Spleen (tissue), 11 donors: ENCODE data around the gene CLEC16A. TPM values are rescaled to one million over a fixed set of nuclear protein-coding genes. Genes with fewer than 3 reads are reported as not detected.

Source experiments
- DNase-seq: peaks from one replicate; pipeline ENCODE4 v3.0.0-alpha.2; 2020
- H3K27ac ChIP-seq, 8 donors: fragments of 200-600 bp; sonication (generic) in 7 of 8; 1 replicate in 4 of 8; 2 replicates in 4 of 8; pipeline versions ENCODE4 v1.5.0 to v1.8.0; 2016 to 2021; ENCODE audit warnings: inconsistent platforms in 4 of 8, mild to moderate bottlenecking in 4 of 8, moderate library complexity in 1 of 8
- H3K27me3 ChIP-seq, 7 donors: fragments of 200-600 bp; sonication (generic) in 6 of 7; replicated peaks in 1 of 7; 1 replicate in 4 of 7; 2 replicates in 3 of 7; pipeline versions ENCODE4 v1.5.0 to v1.8.0; 2016 to 2021; ENCODE audit warnings: inconsistent platforms in 3 of 7, mild to moderate bottlenecking in 1 of 7
- H3K36me3 ChIP-seq, 6 donors: fragments of 200-600 bp; sonication (generic) in 5 of 6; 1 replicate in 4 of 6; 2 replicates in 2 of 6; pipeline versions ENCODE4 v1.5.0 to v1.8.0; 2016 to 2021; ENCODE audit warnings: inconsistent platforms in 2 of 6
- H3K4me1 ChIP-seq, 6 donors: fragments of 200-600 bp; sonication (generic) in 5 of 6; 1 replicate in 3 of 6; 2 replicates in 3 of 6; pipeline versions ENCODE4 v1.5.0 to v1.8.0; 2016 to 2021; ENCODE audit warnings: inconsistent platforms in 3 of 6
- H3K4me3 ChIP-seq, 8 donors: fragments of 200-600 bp; sonication (generic) in 7 of 8; 1 replicate in 4 of 8; 2 replicates in 4 of 8; pipeline versions ENCODE4 v1.5.0 to v1.8.0; 2016 to 2021; ENCODE audit warnings: inconsistent platforms in 4 of 8, mild to moderate bottlenecking in 4 of 8, moderate library complexity in 2 of 8
- H3K9me3 ChIP-seq, 8 donors: fragments of 200-600 bp; sonication (generic) in 7 of 8; 1 replicate in 4 of 8; 2 replicates in 4 of 8; pipeline versions ENCODE4 v1.5.0 to v1.8.0; 2016 to 2021; ENCODE audit warnings: inconsistent platforms in 4 of 8
- POLR2A ChIP-seq, 3 donors: fragments of 450-650 bp; IDR thresholded peaks; one replicate each; pipeline ENCODE4 v1.5.1; 2017; ENCODE audit warnings: antibody characterized with exemption in 3 of 3, mild to moderate bottlenecking in 1 of 3
- POLR2AphosphoS5 ChIP-seq, 3 donors: sonication (generic); formaldehyde crosslinking; IDR thresholded peaks; one replicate each; pipeline ENCODE4 v1.5.1; 2017; ENCODE audit warnings: antibody characterized with exemption in 3 of 3
- WGBS, 5 donors: extraction: QIAGEN DNeasy Blood & Tissue Kit in 3 of 5; methylation state at CpG; one replicate each; pipeline versions ENCODE4 v1.1.5 to v1.1.7; 2013 to 2018; 5-methylcytosine and 5-hydroxymethylcytosine counted together
- intact Hi-C: fragments of 100-400 bp; cut with DNase I; formaldehyde crosslinking; loops from one replicate; pipeline ENCODE4 v1.15.0; 2023; ENCODE audit warnings: low total_unique reads
- polyA plus RNA-seq, 3 donors: library from polyadenylated mRNA; stranded (reverse); fragments of 200-250 nt; gene quantifications; one replicate each; pipeline ENCODE4 v1.2.1, GENCODE V29; 2013
- total RNA-seq, 7 donors: library from RNA; depleted of rRNA in 3 of 7; stranded (reverse); fragments of >200 nt in 3 of 7; fragmentation: NEBNext Ultra II Directional in 4 of 7; extraction: Animal tissue kit (Norgen Biotek cat#: 25700) in 4 of 7; gene quantifications; one replicate each; pipeline versions ENCODE4 v1.1.0 to v1.2.1, GENCODE V29; 2016 to 2021
- TF ChIP-seq, protein P1 (sequence below), 11 experiments: fragments of 200-600 bp in 7 of 11; fragments of 450-650 bp in 4 of 11; sonication (generic) in 4 of 11; IDR thresholded peaks in 8 of 11; conservative IDR thresholded peaks in 3 of 11; 1 replicate in 7 of 11; 2 replicates in 4 of 11; pipeline versions ENCODE4 v1.4.0 to v1.8.0; 2016 to 2021; ENCODE audit warnings: antibody characterized with exemption in 11 of 11, inconsistent platforms in 4 of 11, mild to moderate bottlenecking in 1 of 11
- donor health status: healthy with polysubstance abuse.
- donor health status: DM: no; HTN: no; CAD: no; lungs with moderate emphysema.
- donor health status: DM: no; HTN: no; CAD: no.
- donor health status: Bipolar disorder and iron deficiency.
- donor health status: healthy.
- donor health status: DM: no; HTN: no; CAD: no.
- donor health status: DM: yes; HTN: yes; CAD: no.

The CLEC16A gene
- total and polyA plus RNA-seq, 10 donors, result 7.3 to 54.6 (median 35.1) TPM

DNA sequence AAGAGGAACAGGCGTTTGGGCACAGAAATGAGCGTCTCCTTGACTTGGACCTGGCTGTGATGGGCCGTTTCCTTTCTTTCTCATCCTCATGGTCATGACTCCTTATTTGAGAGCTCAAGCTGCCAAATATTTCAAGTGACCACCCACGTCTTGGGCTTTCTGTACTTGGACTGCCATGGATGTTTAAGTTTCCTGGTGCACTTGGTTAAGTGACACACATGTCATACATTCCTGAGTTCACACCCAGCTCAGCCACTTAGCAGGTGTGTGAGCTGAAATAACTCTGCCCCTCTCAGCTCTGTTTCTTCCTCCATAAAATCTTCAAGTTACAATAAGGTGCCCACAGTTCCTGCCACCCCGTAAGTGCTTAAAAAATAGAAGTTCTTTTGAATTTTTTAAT is 114.5 kb downstream of the CLEC16A start:
- H3K4me1 ChIP-seq, result peaks cover 0 to 7% (median 0%) of the 10 kb centered on the region in 6 donors
- DNase-seq, result no peak
- intact Hi-C loops, result no loop called here
- no peaks in the 10 kb centered on the region for H3K27me3 ChIP-seq
- H3K36me3 ChIP-seq, result peaks cover 0 to 100% (median 33%) of the 10 kb centered on the region in 6 donors
- no peaks in the 10 kb centered on the region for H3K9me3 ChIP-seq
- H3K4me3 ChIP-seq, result no peak overlapping the region
- 68 to 79% (median 71%) methylated on average over 5 of the region's 5 CpGs for WGBS, 5 donors
- no peak overlapping the region for H3K27ac ChIP-seq
- TF ChIP-seq, protein P1, sequence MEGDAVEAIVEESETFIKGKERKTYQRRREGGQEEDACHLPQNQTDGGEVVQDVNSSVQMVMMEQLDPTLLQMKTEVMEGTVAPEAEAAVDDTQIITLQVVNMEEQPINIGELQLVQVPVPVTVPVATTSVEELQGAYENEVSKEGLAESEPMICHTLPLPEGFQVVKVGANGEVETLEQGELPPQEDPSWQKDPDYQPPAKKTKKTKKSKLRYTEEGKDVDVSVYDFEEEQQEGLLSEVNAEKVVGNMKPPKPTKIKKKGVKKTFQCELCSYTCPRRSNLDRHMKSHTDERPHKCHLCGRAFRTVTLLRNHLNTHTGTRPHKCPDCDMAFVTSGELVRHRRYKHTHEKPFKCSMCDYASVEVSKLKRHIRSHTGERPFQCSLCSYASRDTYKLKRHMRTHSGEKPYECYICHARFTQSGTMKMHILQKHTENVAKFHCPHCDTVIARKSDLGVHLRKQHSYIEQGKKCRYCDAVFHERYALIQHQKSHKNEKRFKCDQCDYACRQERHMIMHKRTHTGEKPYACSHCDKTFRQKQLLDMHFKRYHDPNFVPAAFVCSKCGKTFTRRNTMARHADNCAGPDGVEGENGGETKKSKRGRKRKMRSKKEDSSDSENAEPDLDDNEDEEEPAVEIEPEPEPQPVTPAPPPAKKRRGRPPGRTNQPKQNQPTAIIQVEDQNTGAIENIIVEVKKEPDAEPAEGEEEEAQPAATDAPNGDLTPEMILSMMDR (IDR thresholded peaks at IDR 0.05 in 8 of 11, conservative IDR thresholded peaks at IDR 0.05 in 3 of 11), result no peak
- no peak for TF ChIP-seq POLR2A (IDR thresholded peaks at IDR 0.05)
- no peak for TF ChIP-seq POLR2AphosphoS5 (IDR thresholded peaks at IDR 0.05)

- WGBS, 5 donors, result 78 to 100% (median 96%) methylated on average over 3 to 4 of the region's 4 CpGs
- no peaks in the 10 kb centered on the region for H3K9me3 ChIP-seq
- peaks cover 0 to 100% (median 38%) of the 10 kb centered on the region in 6 donors for H3K36me3 ChIP-seq
- H3K27ac ChIP-seq, result no peak overlapping the region
- TF ChIP-seq, protein P1 (IDR thresholded peaks at IDR 0.05 in 8 of 11, conservative IDR thresholded peaks at IDR 0.05 in 3 of 11), result no peak
- TF ChIP-seq POLR2A (IDR thresholded peaks at IDR 0.05) (no peak), POLR2AphosphoS5 (IDR thresholded peaks at IDR 0.05) (no peak)
- DNase-seq, result no peak
- H3K4me1 ChIP-seq, result peaks cover 0 to 7% (median 0%) of the 10 kb centered on the region in 6 donors
- H3K4me3 ChIP-seq, result no peak overlapping the region
- intact Hi-C loops, result no loop called here
- H3K27me3 ChIP-seq, result no peaks in the 10 kb centered on the region
These were observed 115.2 kb downstream of the CLEC16A start for GRCh38 chr16:11059588-11059987.

DNA sequence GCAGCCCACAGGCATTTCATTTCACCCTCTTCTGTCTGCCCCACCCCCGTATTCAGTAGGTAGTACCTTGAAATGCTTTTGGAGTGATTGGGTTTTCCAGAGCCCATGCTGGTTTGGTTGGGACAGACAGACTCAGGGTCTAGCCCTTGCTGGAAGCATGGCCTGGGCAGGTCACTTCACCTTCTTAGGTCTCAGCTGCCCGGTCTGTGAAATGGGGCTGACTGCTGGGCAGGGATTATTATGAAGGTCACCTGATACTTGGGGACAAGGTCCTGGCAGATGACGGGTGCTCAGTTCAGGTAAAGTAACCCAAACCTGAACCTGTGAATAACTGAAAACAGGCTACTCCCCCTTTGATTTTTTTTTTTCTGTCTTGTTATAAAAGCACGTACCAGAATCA is 116.0 kb downstream of the CLEC16A start:
- intact Hi-C loops, result no loop called here
- Histone ChIP-seq H3K36me3 (peaks cover 0 to 100% (median 37%) of the 10 kb centered on the region in 6 donors), H3K4me1 (peaks cover 0 to 7% (median 0%) of the 10 kb centered on the region in 6 donors), H3K9me3 (no peaks in the 10 kb centered on the region), H3K27me3 (no peaks in the 10 kb centered on the region), H3K4me3 (no peak overlapping the region), H3K27ac (no peak overlapping the region)
- TF ChIP-seq, protein P1 (IDR thresholded peaks at IDR 0.05 in 8 of 11, conservative IDR thresholded peaks at IDR 0.05 in 3 of 11), result no peak
- TF ChIP-seq POLR2AphosphoS5 (IDR thresholded peaks at IDR 0.05), result no peak
- TF ChIP-seq POLR2A (IDR thresholded peaks at IDR 0.05), result no peak
- 95 to 100% (median 98%) methylated on average over 4 of the region's 4 CpGs for WGBS, 5 donors
- no peak for DNase-seq

DNA sequence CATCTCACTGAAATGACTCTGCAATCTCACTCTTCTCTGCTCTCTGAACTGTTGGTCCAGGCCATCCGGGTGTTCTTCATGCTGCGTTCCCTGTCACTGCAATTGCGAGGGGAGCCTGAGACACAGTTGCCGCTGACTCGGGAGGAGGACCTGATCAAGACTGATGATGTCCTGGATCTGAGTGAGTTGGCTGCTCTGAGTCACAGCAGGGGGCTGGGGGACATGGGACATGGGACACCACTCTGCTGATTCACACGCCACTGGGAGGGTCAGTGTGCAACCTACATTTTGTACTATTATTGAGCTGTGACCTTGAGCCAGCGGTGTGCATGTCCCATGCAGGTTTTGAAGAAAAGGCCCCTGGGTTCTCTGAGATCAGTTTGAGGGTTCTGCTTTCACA is 116.5 kb downstream of the CLEC16A start:
- Histone ChIP-seq H3K27me3 (no peaks in the 10 kb centered on the region), H3K4me1 (peaks cover 0 to 7% (median 0%) of the 10 kb centered on the region in 6 donors), H3K36me3 (peaks cover 0 to 100% (median 38%) of the 10 kb centered on the region in 6 donors), H3K27ac (no peak overlapping the region), H3K4me3 (no peak overlapping the region), H3K9me3 (no peaks in the 10 kb centered on the region)
- no peak for DNase-seq
- intact Hi-C loops, result no loop called here
- TF ChIP-seq, protein P1 (IDR thresholded peaks at IDR 0.05 in 8 of 11, conservative IDR thresholded peaks at IDR 0.05 in 3 of 11), result no peak
- TF ChIP-seq POLR2AphosphoS5 (IDR thresholded peaks at IDR 0.05) (no peak), POLR2A (IDR thresholded peaks at IDR 0.05) (no peak)
- 95 to 98% (median 97%) methylated on average over 7 of the region's 7 CpGs for WGBS, 5 donors
